Measurements from ENCODE around the gene DNAAF5. TPM values are rescaled to one million over a fixed set of nuclear protein-coding genes. Genes with fewer than 3 reads are reported as not detected.

Gene DNAAF5
- total and polyA plus RNA-seq, 2 of the 4 experiments (the other 2 are of a cell fraction), result 12.4 to 32.6 TPM

- no peak for TF ChIP-seq CTCF (conservative IDR thresholded peaks at IDR 0.05; ENCODE audit: low read depth, low read length)
- TF ChIP-seq POLR2A (IDR thresholded peaks at IDR 0.05; ENCODE audit: low read depth, low read length), result no peak
- no peak for TF ChIP-seq RFX5 (IDR thresholded peaks at IDR 0.05; ENCODE audit: low read depth, low read length)
- no peak for TF ChIP-seq FOS (IDR thresholded peaks at IDR 0.05; ENCODE audit: low read depth, low read length)
- no peak for TF ChIP-seq MXI1 (IDR thresholded peaks at IDR 0.05; ENCODE audit: borderline replicate concordance, low read depth, low read length)
Measured at GRCh38 chr7:680411-681127, 45.9 kb upstream of the DNAAF5 start (continued).
